ENCODE measurements around the gene PERP. TPM values are rescaled to one million over a fixed set of nuclear protein-coding genes. Genes with fewer than 3 reads are reported as not detected.

PERP gene
- total and polyA plus RNA-seq, 4 donors: 14.7 to 57.8 (median 30.3) TPM

- TF ChIP-seq CTCF (IDR thresholded peaks at IDR 0.05; ENCODE audit: low read depth, low read length, missing input control) (no peak), MAX (IDR thresholded peaks at IDR 0.05) (no peak)
These were observed 39.3 kb upstream of the PERP start (continued) for GRCh38 chr6:138146544-138146943.

- 90% methylated on average over 3 of the region's 3 CpGs for WGBS
- Histone ChIP-seq H3K4me3 (ENCODE audit: low read depth in 1 of 3, low read length in 3 of 3) (no peak overlapping the region), H3K9ac (ENCODE audit: low read depth in 1 of 2, low read length in 2 of 2) (no peak overlapping the region), H3K36me3 (ENCODE audit: control insufficient read depth in 4 of 4, insufficient read depth in 3 of 4, low read depth in 1 of 4, low read length in 3 of 4) (no peaks in the 10 kb centered on the region), H3K27me3 (ENCODE audit: control insufficient read depth in 4 of 4, insufficient read depth in 4 of 4, low read length in 3 of 4) (no peaks in the 10 kb centered on the region), H3K9me3 (ENCODE audit: control insufficient read depth in 4 of 4, low read length in 3 of 4) (no peaks in the 10 kb centered on the region), H3K27ac (ENCODE audit: low read depth in 1 of 2, low read length in 2 of 2) (no peak overlapping the region), H3K4me1 (ENCODE audit: control insufficient read depth in 4 of 4, insufficient read depth in 4 of 4, low read length in 3 of 4) (no peaks in the 10 kb centered on the region)
- TF ChIP-seq CTCF (IDR thresholded peaks at IDR 0.05; ENCODE audit: low read depth, low read length, missing input control) (no peak), YY1 (IDR thresholded peaks at IDR 0.05) (no peak), REST (IDR thresholded peaks at IDR 0.05) (no peak), NR2F2 (IDR thresholded peaks at IDR 0.05) (no peak), FOXA2 (IDR thresholded peaks at IDR 0.05) (no peak)
- DNase-seq (ENCODE audit: low spot score): no peak
These were observed 38.2 kb upstream of the PERP start for GRCh38 chr6:138145402-138145801.

DNA sequence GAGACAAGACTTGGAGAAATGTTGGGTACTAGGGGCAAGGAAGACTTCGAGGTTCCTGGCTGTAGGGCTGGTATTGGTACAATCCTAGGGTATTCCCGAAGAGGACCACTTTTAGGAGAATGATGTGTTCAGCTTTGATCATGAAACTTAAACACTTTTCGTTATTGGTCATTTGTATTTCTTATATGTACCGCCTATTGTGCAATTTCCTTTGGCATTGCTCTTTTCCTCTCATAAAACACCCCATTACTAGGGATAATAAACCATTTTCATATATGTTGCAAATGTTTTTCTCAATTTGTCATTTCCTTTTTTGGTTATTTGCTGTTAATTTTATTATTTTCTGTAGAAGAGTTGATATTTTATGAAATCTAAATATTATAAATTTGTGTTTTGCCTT lies 35.6 kb upstream of the PERP start:
- H3K27me3 ChIP-seq (ENCODE audit: control insufficient read depth in 4 of 4, insufficient read depth in 4 of 4, low read length in 3 of 4): no peaks in the 10 kb centered on the region
- no peaks in the 10 kb centered on the region for H3K36me3 ChIP-seq (ENCODE audit: control insufficient read depth in 4 of 4, insufficient read depth in 3 of 4, low read depth in 1 of 4, low read length in 3 of 4)
- no peak overlapping the region for H3K4me3 ChIP-seq (ENCODE audit: low read depth in 1 of 3, low read length in 3 of 3)
- no peaks in the 10 kb centered on the region for H3K9me3 ChIP-seq (ENCODE audit: control insufficient read depth in 4 of 4, low read length in 3 of 4)
- 78% methylated on average over 4 of the region's 4 CpGs for WGBS
- no peak overlapping the region for H3K9ac ChIP-seq (ENCODE audit: low read depth in 1 of 2, low read length in 2 of 2)
- DNase-seq (ENCODE audit: low spot score): no peak
- no peaks in the 10 kb centered on the region for H3K4me1 ChIP-seq (ENCODE audit: control insufficient read depth in 4 of 4, insufficient read depth in 4 of 4, low read length in 3 of 4)
- H3K27ac ChIP-seq (ENCODE audit: low read depth in 1 of 2, low read length in 2 of 2): no peak overlapping the region
- no peak for TF ChIP-seq RAD21 (IDR thresholded peaks at IDR 0.05)
- TF ChIP-seq EGR1 (IDR thresholded peaks at IDR 0.05; ENCODE audit: low read depth in 2 of 2): no peak
- no peak for TF ChIP-seq ATF3 (IDR thresholded peaks at IDR 0.05)
- TF ChIP-seq RXRA (IDR thresholded peaks at IDR 0.05): no peak
- TF ChIP-seq CTCF (IDR thresholded peaks at IDR 0.05; ENCODE audit: low read depth, low read length, missing input control): no peak
- TF ChIP-seq HNF4A (conservative IDR thresholded peaks at IDR 0.05): no peak
- no peak for TF ChIP-seq HNF4G (IDR thresholded peaks at IDR 0.05)
- no peak for TF ChIP-seq REST (IDR thresholded peaks at IDR 0.05)
- no peak for TF ChIP-seq FOXA2 (IDR thresholded peaks at IDR 0.05)
- no peak for TF ChIP-seq SP1 (IDR thresholded peaks at IDR 0.05)
- TF ChIP-seq TAF1 (conservative IDR thresholded peaks at IDR 0.05): no peak
- TF ChIP-seq GABPA (IDR thresholded peaks at IDR 0.05 in 1 of 2, conservative IDR thresholded peaks at IDR 0.05 in 1 of 2): no peak
- TF ChIP-seq JUND (IDR thresholded peaks at IDR 0.05): no peak
- TF ChIP-seq NR2F2 (IDR thresholded peaks at IDR 0.05): no peak
